Measurements from ENCODE around the gene C1QL1.

The C1QL1 gene

DNA sequence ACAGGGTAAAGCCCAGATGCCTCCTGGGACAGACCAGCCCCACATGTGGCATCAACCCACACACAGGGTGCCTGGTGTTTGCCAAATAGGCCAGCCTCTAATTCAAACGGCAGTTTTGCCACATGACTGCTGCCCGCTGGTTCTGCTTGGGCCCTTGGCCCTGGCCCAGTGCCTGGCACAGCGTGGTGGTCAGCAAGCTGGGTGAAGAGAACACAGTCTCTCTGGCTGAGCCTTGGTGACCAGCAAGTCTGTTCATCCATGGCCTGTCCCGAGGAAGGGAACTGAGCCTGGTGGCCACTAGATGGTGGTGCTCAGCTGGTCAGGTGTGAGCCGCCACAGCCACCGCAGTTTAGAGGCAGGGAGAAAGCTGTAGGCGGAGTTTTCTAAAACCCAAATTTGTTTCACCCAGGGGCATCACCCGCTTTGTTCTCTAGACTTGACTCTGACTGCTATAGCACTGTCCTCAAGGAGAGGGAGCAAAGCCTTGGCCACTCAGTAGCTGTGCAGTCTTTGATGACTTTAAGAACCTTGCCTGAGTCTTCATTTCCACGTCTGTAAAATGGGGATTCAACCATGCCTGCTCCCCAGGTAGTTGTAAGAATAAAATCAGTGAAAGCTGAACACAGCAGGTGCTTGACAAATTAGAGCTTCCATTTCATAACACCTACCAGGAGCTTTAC, 48.1 kb downstream of the C1QL1 start:
- no peak overlapping the region for H3K9ac ChIP-seq (ENCODE audit: low read length)

DNA sequence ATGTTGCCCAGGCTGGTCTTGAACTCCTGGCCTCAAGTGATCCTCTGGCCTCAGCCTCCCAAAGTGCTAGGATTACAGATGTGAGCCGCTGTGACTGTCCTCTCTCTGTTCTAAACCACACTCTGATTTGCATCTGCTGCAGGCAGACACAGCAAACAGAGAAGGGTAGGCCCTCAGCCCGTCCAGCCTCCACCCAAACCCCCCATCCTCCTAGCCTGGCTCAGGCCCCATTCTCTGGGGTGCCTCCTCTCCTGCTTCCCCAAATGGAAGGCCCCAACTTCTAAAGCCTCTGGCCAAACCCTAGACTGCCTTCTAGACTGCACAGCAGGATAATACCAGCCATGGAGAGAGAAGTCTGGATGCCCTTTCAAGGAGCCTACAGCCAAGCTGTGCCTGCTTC, 48.7 kb downstream of the C1QL1 start:
- no peak overlapping the region for H3K56ac ChIP-seq (ENCODE audit: low read length)
- H2BK5ac ChIP-seq (ENCODE audit: low read length): no peak overlapping the region
- H3K23ac ChIP-seq (ENCODE audit: low read length): no peak overlapping the region
- H3K18ac ChIP-seq (ENCODE audit: low read length): no peak overlapping the region
- no peak overlapping the region for H3K27ac ChIP-seq (ENCODE audit: low read depth, low read length)
- H3K4ac ChIP-seq (ENCODE audit: low read depth, low read length): no peak overlapping the region
- no peak overlapping the region for H4K5ac ChIP-seq (ENCODE audit: low read length)
- no peak overlapping the region for H2BK120ac ChIP-seq (ENCODE audit: low read depth, low read length)
- H3K36me3 ChIP-seq (ENCODE audit: control insufficient read depth, insufficient read depth, low read length): no peaks in the 10 kb centered on the region
- H2BK15ac ChIP-seq (replicated peaks; ENCODE audit: low read depth): no peak overlapping the region
- H4K8ac ChIP-seq (ENCODE audit: low read depth, low read length): no peak overlapping the region
- no peak overlapping the region for H3K9ac ChIP-seq (ENCODE audit: low read length)
- H3K4me3 ChIP-seq (ENCODE audit: low read length): no peak overlapping the region
- H3K4me1 ChIP-seq (ENCODE audit: control insufficient read depth, low read depth, low read length): no peaks in the 10 kb centered on the region
- WGBS (ENCODE audit: extremely low coverage, insufficient coverage, low lambda C conversion rate): no CpG with 5 or more reads among the region's 2 CpGs
- no peaks in the 10 kb centered on the region for H3K79me2 ChIP-seq (ENCODE audit: control insufficient read depth, insufficient read depth, low read length)
- H3K79me1 ChIP-seq (ENCODE audit: low read length): no peaks in the 10 kb centered on the region
- DNase-seq: no peak
- no peak overlapping the region for H2AK5ac ChIP-seq (ENCODE audit: low read length)
- no peak overlapping the region for H3K4me2 ChIP-seq (ENCODE audit: low read length)
- H3K27me3 ChIP-seq (ENCODE audit: insufficient read depth, low read length, poor library complexity): no peaks in the 10 kb centered on the region

More for the DNA sequence above, 48.1 kb downstream of the C1QL1 start:
- H3K18ac ChIP-seq (ENCODE audit: low read length): no peak overlapping the region
- H3K23ac ChIP-seq (ENCODE audit: low read length): no peak overlapping the region
- no peaks in the 10 kb centered on the region for H3K27me3 ChIP-seq (ENCODE audit: insufficient read depth, low read length, poor library complexity)
- H4K8ac ChIP-seq (ENCODE audit: low read depth, low read length): no peak overlapping the region
- no peaks in the 10 kb centered on the region for H3K79me1 ChIP-seq (ENCODE audit: low read length)
- no peak overlapping the region for H3K4me3 ChIP-seq (ENCODE audit: low read length)
- WGBS (ENCODE audit: extremely low coverage, insufficient coverage, low lambda C conversion rate): no CpG with 5 or more reads among the region's 9 CpGs
- no peaks in the 10 kb centered on the region for H3K4me1 ChIP-seq (ENCODE audit: control insufficient read depth, low read depth, low read length)
- DNase-seq: peak; percentile 87
- H3K79me2 ChIP-seq (ENCODE audit: control insufficient read depth, insufficient read depth, low read length): no peaks in the 10 kb centered on the region
- no peak overlapping the region for H3K4ac ChIP-seq (ENCODE audit: low read depth, low read length)
- no peak overlapping the region for H3K56ac ChIP-seq (ENCODE audit: low read length)
- H3K4me2 ChIP-seq (ENCODE audit: low read length): no peak overlapping the region
- H2BK15ac ChIP-seq (replicated peaks; ENCODE audit: low read depth): no peak overlapping the region
- no peaks in the 10 kb centered on the region for H3K36me3 ChIP-seq (ENCODE audit: control insufficient read depth, insufficient read depth, low read length)
- no peak overlapping the region for H3K27ac ChIP-seq (ENCODE audit: low read depth, low read length)
- no peak overlapping the region for H2AK5ac ChIP-seq (ENCODE audit: low read length)
- no peak overlapping the region for H2BK5ac ChIP-seq (ENCODE audit: low read length)
- H2BK120ac ChIP-seq (ENCODE audit: low read depth, low read length): no peak overlapping the region
- H4K5ac ChIP-seq (ENCODE audit: low read length): no peak overlapping the region

DNA sequence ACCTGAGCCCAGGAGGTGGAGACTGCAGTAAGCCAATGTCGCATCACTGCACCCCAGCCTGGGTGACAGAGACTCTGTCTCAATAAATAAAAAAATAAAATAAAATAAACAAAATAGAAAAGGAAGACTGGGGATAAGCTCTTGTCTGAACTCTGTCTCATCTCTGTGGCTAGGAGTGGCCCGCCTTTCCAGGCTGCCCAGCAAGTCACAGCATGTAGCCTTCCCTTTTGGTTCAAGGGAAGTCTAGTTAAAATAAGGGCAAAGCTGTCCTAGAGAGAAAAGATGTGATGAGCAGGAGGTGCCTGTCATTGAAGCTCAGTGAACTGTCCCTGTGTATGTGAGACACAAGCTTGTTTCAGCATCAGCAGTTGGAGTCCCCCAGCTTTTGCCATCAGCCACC, 50.1 kb downstream of the C1QL1 start:
- no peaks in the 10 kb centered on the region for H3K79me1 ChIP-seq (ENCODE audit: low read length)
- no peak overlapping the region for H4K5ac ChIP-seq (ENCODE audit: low read length)

DNA sequence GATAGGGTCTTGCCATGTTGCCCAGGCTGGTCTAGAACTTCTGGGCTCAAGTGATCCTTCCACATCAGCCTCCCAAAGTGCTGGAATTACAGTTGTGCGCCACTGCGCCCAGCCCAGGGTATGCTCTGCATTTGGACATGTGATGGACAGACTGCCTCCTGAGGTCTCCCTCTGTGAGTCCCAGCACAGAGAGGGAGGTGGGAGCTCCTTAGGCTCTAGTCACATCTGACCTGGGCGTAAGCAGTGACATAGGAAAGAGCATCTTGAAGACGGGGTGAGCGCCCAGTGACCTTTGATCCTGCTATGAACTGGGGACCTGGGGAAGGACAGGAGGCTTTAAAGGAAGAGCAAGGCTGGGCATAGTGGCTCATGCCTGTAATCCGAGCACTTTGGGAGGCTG, 50.6 kb downstream of the C1QL1 start:
- DNase-seq: no peak
- Histone ChIP-seq H3K4me1 (ENCODE audit: control insufficient read depth, low read depth, low read length) (no peaks in the 10 kb centered on the region), H2BK120ac (ENCODE audit: low read depth, low read length) (no peak overlapping the region), H3K27me3 (ENCODE audit: insufficient read depth, low read length, poor library complexity) (no peaks in the 10 kb centered on the region), H4K8ac (ENCODE audit: low read depth, low read length) (no peak overlapping the region), H3K36me3 (ENCODE audit: control insufficient read depth, insufficient read depth, low read length) (no peaks in the 10 kb centered on the region), H3K9ac (ENCODE audit: low read length) (no peak overlapping the region), H3K27ac (ENCODE audit: low read depth, low read length) (no peak overlapping the region), H3K79me1 (ENCODE audit: low read length) (no peaks in the 10 kb centered on the region), H4K5ac (ENCODE audit: low read length) (no peak overlapping the region), H3K18ac (ENCODE audit: low read length) (no peak overlapping the region), H3K56ac (ENCODE audit: low read length) (no peak overlapping the region), H3K23ac (ENCODE audit: low read length) (no peak overlapping the region), H2AK5ac (ENCODE audit: low read length) (no peak overlapping the region), H3K79me2 (ENCODE audit: control insufficient read depth, insufficient read depth, low read length) (no peaks in the 10 kb centered on the region), H2BK15ac (replicated peaks; ENCODE audit: low read depth) (no peak overlapping the region), H2BK5ac (ENCODE audit: low read length) (no peak overlapping the region), H3K4me3 (ENCODE audit: low read length) (no peak overlapping the region), H3K4ac (ENCODE audit: low read depth, low read length) (no peak overlapping the region), H3K4me2 (ENCODE audit: low read length) (no peak overlapping the region)
- WGBS (ENCODE audit: extremely low coverage, insufficient coverage, low lambda C conversion rate): no CpG with 5 or more reads among the region's 6 CpGs

More for the DNA sequence above, 50.1 kb downstream of the C1QL1 start:
- no peaks in the 10 kb centered on the region for H3K4me1 ChIP-seq (ENCODE audit: control insufficient read depth, low read depth, low read length)
- no peaks in the 10 kb centered on the region for H3K27me3 ChIP-seq (ENCODE audit: insufficient read depth, low read length, poor library complexity)
- no CpG with 5 or more reads among the region's 2 CpGs for WGBS (ENCODE audit: extremely low coverage, insufficient coverage, low lambda C conversion rate)
- no peak overlapping the region for H2AK5ac ChIP-seq (ENCODE audit: low read length)
- no peak overlapping the region for H2BK120ac ChIP-seq (ENCODE audit: low read depth, low read length)
- no peaks in the 10 kb centered on the region for H3K36me3 ChIP-seq (ENCODE audit: control insufficient read depth, insufficient read depth, low read length)
- no peak overlapping the region for H4K8ac ChIP-seq (ENCODE audit: low read depth, low read length)
- DNase-seq: no peak
- no peak overlapping the region for H3K27ac ChIP-seq (ENCODE audit: low read depth, low read length)
- no peak overlapping the region for H3K56ac ChIP-seq (ENCODE audit: low read length)
- no peak overlapping the region for H3K4me2 ChIP-seq (ENCODE audit: low read length)
- H3K23ac ChIP-seq (ENCODE audit: low read length): no peak overlapping the region
- H2BK15ac ChIP-seq (replicated peaks; ENCODE audit: low read depth): no peak overlapping the region
- H3K79me2 ChIP-seq (ENCODE audit: control insufficient read depth, insufficient read depth, low read length): no peaks in the 10 kb centered on the region
- H3K9ac ChIP-seq (ENCODE audit: low read length): no peak overlapping the region
- H3K4ac ChIP-seq (ENCODE audit: low read depth, low read length): no peak overlapping the region
- H3K4me3 ChIP-seq (ENCODE audit: low read length): no peak overlapping the region
- H3K18ac ChIP-seq (ENCODE audit: low read length): no peak overlapping the region
- H2BK5ac ChIP-seq (ENCODE audit: low read length): no peak overlapping the region

DNA sequence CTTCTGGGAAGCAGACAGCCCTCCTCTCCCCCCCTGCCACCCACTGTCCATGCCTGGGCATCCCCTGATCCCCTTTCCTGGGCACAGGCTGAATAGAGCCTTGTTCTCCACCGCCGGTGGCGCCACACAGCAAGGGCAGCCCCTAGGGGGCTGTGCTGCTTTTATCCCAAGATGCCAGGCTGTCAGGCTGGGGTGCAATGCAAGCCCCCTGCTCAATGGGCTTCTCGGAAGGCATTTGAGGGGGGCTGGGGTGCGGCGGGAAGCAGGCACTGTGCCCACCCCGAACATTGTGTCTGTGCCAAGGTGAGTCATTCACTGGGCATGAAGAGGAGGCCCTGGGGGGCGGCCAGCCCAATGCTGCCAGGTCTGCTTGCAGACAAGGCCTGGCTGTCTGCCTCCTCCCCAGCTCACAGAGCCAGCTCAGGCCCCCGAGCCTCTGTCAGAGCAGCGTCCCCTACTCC, 51.3 kb downstream of the C1QL1 start:
- H3K4me3 ChIP-seq (ENCODE audit: low read length): no peak overlapping the region
- no peak overlapping the region for H3K18ac ChIP-seq (ENCODE audit: low read length)
- no peak overlapping the region for H3K56ac ChIP-seq (ENCODE audit: low read length)
- no peak for DNase-seq
- no peak overlapping the region for H2BK120ac ChIP-seq (ENCODE audit: low read depth, low read length)
- H3K4ac ChIP-seq (ENCODE audit: low read depth, low read length): no peak overlapping the region
- no peak overlapping the region for H3K23ac ChIP-seq (ENCODE audit: low read length)
- H2BK15ac ChIP-seq (replicated peaks; ENCODE audit: low read depth): no peak overlapping the region
- H3K27me3 ChIP-seq (ENCODE audit: insufficient read depth, low read length, poor library complexity): no peaks in the 10 kb centered on the region
- no CpG with 5 or more reads among the region's 10 CpGs for WGBS (ENCODE audit: extremely low coverage, insufficient coverage, low lambda C conversion rate)
- no peaks in the 10 kb centered on the region for H3K79me1 ChIP-seq (ENCODE audit: low read length)
- no peak overlapping the region for H2BK5ac ChIP-seq (ENCODE audit: low read length)
- H4K8ac ChIP-seq (ENCODE audit: low read depth, low read length): no peak overlapping the region
- H2AK5ac ChIP-seq (ENCODE audit: low read length): no peak overlapping the region
- no peak overlapping the region for H4K5ac ChIP-seq (ENCODE audit: low read length)
- H3K79me2 ChIP-seq (ENCODE audit: control insufficient read depth, insufficient read depth, low read length): no peaks in the 10 kb centered on the region
- no peak overlapping the region for H3K27ac ChIP-seq (ENCODE audit: low read depth, low read length)
- no peaks in the 10 kb centered on the region for H3K4me1 ChIP-seq (ENCODE audit: control insufficient read depth, low read depth, low read length)
- no peak overlapping the region for H3K9ac ChIP-seq (ENCODE audit: low read length)
- no peak overlapping the region for H3K4me2 ChIP-seq (ENCODE audit: low read length)
- no peaks in the 10 kb centered on the region for H3K36me3 ChIP-seq (ENCODE audit: control insufficient read depth, insufficient read depth, low read length)

Measured in mesendoderm (in vitro differentiated cells).